ENCODE measurements around the gene GBGT1. TPM values are rescaled to one million over a fixed set of nuclear protein-coding genes. Genes with fewer than 3 reads are reported as not detected.
A peak's percentile ranks its signal among the peaks of the same experiment; 100 is the strongest.
"Not testable (repeated sequence)": the region's sequence is repeated elsewhere in the genome, so short reads cannot be mapped to it uniquely, and the experiment has no call there.

GBGT1 gene
- total RNA-seq, result 9.8 and 10.0 TPM in 2 replicates

DNA sequence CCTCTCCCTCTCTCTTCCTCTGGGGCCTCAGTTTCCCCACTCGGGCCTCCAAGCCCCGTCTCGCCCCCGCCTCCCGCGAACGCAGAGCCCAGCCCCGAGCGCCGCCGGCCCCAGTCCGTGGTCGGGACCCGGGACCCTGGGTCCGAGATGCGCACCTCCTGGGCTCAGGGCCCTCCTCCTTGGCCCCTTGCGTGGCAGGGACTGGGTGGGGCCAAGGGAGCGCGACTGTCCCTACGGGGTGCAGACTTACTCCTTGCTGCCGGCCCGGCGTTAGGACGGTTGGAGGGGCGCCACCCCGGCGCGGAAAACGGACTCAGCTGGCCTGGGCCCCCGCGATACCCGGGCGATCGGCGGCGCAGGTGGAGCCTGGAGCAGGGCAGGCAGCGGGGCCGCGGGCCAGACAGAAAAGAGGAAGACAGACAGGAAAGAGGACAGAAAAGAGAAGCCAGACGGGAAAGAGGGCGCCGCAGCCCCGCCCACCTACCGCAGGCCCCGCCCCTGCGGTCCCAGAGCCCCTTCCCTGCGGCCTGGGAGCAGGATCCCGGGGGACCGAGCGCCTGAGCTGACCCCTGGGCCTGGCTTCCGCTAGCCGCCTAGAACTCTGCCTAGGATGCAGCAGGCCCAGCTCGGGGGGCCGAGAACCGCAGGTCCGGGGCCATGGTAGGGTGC lies at the start of gene GBGT1:
TSS of gene GBGT1 (minus strand) at position 411 of the 669 bp plus-strand sequence. CDS start 1,502 bp downstream, outside the sequence.
- DNase-seq (ENCODE audit: low read depth), result no peak
- H3K4me3 ChIP-seq (ENCODE audit: low read depth, low read length), result peak within 1 kb of the TSS; percentile 78
- TF ChIP-seq, protein P1, sequence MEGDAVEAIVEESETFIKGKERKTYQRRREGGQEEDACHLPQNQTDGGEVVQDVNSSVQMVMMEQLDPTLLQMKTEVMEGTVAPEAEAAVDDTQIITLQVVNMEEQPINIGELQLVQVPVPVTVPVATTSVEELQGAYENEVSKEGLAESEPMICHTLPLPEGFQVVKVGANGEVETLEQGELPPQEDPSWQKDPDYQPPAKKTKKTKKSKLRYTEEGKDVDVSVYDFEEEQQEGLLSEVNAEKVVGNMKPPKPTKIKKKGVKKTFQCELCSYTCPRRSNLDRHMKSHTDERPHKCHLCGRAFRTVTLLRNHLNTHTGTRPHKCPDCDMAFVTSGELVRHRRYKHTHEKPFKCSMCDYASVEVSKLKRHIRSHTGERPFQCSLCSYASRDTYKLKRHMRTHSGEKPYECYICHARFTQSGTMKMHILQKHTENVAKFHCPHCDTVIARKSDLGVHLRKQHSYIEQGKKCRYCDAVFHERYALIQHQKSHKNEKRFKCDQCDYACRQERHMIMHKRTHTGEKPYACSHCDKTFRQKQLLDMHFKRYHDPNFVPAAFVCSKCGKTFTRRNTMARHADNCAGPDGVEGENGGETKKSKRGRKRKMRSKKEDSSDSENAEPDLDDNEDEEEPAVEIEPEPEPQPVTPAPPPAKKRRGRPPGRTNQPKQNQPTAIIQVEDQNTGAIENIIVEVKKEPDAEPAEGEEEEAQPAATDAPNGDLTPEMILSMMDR (conservative IDR thresholded peaks at IDR 0.05; ENCODE audit: low read depth, low read length), result no peak

DNA sequence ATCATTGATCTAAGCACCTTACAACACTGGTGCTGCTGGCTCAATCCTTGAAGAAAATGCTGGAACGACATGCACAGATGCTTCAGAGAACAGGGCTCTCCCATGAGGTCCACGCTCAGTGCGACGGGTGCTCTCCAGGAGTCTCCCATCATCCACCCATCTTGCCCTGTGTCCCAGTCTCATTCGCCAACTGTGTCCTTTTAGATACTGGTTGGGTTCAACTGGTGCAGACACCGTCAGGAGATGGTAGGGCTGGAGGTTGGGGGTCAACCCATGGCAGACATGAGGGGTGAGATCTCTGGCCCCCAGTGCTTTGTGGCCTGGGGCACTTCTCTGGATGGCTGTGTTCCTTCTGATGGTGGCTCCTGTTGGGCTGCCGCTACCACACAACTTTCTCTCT lies 46.9 kb upstream of the GBGT1 start:
- DNase-seq (ENCODE audit: low read depth), result no peak
- no peak overlapping the region for H3K4me3 ChIP-seq (ENCODE audit: low read depth, low read length)
- TF ChIP-seq, protein P1 (conservative IDR thresholded peaks at IDR 0.05; ENCODE audit: low read depth, low read length), result no peak

DNA sequence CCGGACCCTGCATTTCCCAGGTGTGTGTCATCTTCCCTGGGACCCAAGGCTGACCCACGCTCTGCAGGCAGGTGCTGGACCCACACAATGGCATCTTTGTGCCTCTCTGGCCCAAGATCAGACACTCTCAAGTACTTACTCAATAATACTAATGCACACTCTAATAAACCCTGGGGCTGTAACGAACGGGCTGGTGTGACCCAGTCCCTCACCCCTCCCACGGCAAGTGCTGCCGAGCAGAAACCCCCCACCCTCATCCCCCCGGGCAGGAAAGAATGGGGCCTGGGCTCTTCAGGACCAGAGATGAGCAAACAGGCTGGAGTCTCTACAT lies 46.5 kb upstream of the GBGT1 start:
- TF ChIP-seq, protein P1 (conservative IDR thresholded peaks at IDR 0.05; ENCODE audit: low read depth, low read length), result no peak
- no peak overlapping the region for H3K4me3 ChIP-seq (ENCODE audit: low read depth, low read length)
- DNase-seq (ENCODE audit: low read depth), result no peak

DNA sequence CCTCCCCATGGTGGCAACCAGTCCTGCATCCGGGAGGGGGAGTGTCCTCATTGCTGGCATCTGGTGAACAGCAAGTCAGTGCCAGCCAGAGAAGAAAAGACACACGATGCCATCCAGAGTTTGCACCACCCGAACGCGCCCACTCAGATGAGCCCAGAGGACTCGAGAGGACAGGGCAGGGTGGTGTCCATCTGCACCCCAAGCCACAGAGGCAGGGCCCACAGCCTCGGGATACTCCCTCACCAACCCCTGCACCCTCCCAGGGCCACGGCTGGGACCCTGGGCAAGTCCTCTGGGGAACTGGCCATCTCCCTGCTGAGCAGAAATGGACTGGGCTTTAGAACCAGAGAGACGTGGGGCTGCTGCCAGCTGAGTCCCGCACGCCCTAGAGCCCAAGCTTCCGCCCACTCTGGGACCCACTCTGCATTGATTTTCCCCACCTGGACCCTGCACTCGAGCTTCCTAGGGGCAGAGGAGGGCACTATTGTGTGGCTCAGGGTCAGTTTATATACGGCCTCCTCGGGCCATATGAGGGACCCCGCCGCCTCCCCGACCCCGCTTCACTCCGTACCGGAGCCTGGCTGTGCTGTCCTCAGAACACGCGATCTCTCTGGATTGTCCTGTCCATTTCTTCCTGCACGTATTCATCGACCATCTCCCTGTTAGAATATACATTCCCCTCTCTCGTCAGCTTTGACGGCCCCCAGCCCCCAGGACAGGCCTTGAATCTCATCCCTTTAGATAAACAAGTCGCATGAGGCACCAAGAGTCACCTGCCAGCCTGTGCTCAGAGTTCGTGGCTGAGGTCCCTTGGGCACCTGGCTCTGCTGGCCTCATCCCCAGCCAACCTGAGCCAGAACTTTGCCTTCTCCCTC lies 45.9 kb upstream of the GBGT1 start:
- H3K4me3 ChIP-seq (ENCODE audit: low read depth, low read length), result not testable (repeated sequence)

GRCh38 chr9:133208880-133209300 lies 45.2 kb upstream of the GBGT1 start, which contains the start of gene OBP2B:
OBP2B (minus strand) TSS chr9:133209250; CDS start chr9:133209199, 51 bp downstream.
- H3K4me3 ChIP-seq (ENCODE audit: low read depth, low read length); DNase-seq (ENCODE audit: low read depth): not testable (repeated sequence)

More for the DNA sequence above, 45.9 kb upstream of the GBGT1 start:
- DNase-seq (ENCODE audit: low read depth), result not testable (repeated sequence)

DNA sequence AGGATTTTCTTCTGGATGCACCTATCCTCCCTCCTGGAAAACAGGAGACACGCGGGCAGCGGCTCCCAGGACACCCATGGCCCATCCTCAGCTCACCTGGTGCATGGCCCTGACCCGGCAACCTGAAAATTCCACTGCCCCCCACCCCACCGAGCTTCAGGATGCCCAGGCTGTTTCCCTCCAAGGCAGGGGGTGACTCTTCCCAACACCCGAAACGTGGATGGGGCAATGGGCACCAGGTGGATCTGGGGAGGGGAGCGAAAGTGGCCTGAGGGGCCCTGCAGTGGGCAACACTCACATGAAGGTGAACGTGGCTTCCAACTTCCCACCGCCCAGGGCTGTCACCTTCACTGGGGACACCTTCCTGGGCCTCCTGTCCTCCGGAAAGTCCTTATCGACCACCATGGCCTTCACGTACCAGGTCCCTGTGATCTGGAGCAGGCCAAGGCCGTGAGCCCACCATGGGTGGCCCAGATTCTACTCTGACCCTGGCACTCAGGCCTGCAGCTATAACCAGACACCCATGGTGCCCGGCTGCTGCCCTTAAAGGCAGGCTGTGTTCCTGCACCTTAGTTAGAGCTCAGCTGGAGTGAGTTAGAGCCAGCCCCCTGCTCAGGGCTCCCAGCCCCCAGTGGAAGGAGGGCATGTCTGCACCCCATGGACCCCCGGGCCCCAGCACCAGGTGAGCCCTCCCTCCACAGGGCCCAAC lies 44.6 kb upstream of the GBGT1 start:
- not testable (repeated sequence) for H3K4me3 ChIP-seq (ENCODE audit: low read depth, low read length); DNase-seq (ENCODE audit: low read depth)

- DNase-seq (ENCODE audit: low read depth), result no peak
- TF ChIP-seq, protein P1 (conservative IDR thresholded peaks at IDR 0.05; ENCODE audit: low read depth, low read length), result no peak
- no peak overlapping the region for H3K4me3 ChIP-seq (ENCODE audit: low read depth, low read length)
Measured at GRCh38 chr9:133207540-133208170, 43.9 kb upstream of the GBGT1 start.

DNA sequence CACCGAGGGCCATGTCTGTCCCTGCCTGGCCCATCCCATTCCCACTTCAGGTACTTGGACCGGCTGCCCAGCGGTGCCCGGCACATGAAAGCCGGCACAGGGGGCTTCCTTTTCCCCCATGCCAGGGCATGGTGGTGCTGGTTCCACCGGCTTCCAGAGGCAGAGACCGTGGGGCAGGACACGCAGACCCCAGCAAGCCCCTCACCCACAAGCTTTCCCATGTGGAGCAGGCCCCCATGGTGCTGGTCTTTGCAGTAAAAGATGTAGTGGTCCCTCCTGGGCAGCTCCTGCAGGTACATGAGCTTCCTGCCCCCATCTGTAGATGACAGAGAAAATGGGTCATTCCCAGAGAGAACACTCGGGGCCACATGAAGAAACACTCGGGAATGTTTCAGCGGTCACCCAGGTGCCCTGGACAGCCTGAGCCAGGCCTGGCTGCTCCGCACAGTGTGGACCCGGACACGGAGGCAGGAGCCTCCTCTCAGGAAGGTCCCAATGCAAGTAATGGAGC lies 43.4 kb upstream of the GBGT1 start:
- TF ChIP-seq, protein P1 (conservative IDR thresholded peaks at IDR 0.05; ENCODE audit: low read depth, low read length), result no peak
- DNase-seq (ENCODE audit: low read depth), result no peak
- H3K4me3 ChIP-seq (ENCODE audit: low read depth, low read length), result no peak overlapping the region

Measured in epithelial cell of proximal tubule (primary cell).